Stimulated activated CD4-positive, alpha-beta T cell treated with anti-CD3 and anti-CD28 coated beads, Interleukin-1b, Interleukin-23, amount 100 ng/mL, for 24 hours (primary cell): ENCODE results near the gene TMCO4.
"Not testable (repeated sequence)": the region's sequence is repeated elsewhere in the genome, so short reads cannot be mapped to it uniquely, and the experiment has no call there.

Source experiments
- DNase-seq, 4 experiments: peaks; one replicate each; pipeline ENCODE4 v3.0.0-alpha.2; 2020; ENCODE audit warnings: low read depth in 4 of 4, low spot score in 1 of 4

Gene TMCO4

DNA sequence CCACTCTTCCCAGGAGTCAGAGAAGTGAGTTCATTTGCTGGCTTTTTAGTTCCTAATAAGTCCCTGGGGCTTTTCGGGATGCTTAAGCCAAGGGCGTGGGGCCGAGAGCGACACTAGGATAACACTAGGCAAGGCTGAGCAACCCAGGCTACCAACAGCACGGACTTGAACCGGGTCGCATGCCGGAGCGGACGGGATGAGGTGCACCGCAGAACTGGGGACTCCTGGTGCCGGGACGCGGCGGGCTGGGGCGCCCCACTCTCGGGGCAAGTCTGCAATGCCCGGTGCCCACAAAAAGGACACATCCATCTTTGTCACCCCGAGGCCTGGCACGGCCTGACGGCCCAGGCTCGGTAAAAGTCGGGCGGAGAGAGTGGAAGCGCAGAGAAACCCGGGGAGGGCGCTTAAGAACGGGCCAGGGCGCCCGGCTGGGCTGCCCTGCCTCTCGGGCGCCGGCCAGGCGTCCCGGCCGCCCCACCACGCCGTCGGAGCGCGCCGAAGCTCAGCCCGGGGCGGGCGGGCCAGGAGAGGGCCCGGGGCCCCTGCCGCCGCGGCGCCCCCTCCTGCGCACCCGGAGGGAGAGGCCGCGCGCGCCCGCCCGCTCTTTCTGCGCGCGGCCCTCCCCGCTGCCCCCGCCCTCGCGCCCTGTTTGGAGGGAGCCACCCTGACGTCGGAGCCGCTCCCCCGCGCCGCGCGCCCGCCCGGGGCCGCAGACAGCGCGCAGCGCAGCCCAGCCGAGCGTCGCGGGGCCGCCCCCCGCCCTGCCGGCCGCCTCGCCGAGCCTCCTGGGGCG is 155.9 kb downstream of the TMCO4 start, which contains the start of gene NBL1:
Gene NBL1 (plus strand): TSS at position 710 of the 793 bp plus-strand sequence. CDS start 10,720 bp downstream, outside the sequence.
- DNase-seq, result peak; percentile 47 to 61 (median 52)

DNA sequence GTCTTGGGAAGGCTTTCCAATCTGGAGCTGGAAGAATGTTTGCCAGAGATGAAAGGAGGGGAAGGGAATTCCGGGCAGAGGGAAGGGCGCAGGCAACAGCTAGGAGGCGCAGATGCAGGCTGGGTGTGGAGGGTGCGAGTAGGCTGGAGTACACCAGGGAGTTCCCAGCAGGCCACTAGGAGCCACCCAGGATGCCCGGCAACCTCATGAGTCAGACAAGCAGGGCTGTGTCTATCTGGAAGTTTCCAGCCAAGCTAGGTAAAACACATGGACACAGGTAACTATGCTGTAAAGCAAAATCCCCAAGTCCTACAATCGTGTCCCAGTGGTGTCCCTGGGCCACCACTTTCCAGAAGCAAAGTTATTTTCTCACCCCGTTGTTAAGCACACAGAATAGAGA is 156.6 kb downstream of the TMCO4 start:
- DNase-seq, result no peak

DNA sequence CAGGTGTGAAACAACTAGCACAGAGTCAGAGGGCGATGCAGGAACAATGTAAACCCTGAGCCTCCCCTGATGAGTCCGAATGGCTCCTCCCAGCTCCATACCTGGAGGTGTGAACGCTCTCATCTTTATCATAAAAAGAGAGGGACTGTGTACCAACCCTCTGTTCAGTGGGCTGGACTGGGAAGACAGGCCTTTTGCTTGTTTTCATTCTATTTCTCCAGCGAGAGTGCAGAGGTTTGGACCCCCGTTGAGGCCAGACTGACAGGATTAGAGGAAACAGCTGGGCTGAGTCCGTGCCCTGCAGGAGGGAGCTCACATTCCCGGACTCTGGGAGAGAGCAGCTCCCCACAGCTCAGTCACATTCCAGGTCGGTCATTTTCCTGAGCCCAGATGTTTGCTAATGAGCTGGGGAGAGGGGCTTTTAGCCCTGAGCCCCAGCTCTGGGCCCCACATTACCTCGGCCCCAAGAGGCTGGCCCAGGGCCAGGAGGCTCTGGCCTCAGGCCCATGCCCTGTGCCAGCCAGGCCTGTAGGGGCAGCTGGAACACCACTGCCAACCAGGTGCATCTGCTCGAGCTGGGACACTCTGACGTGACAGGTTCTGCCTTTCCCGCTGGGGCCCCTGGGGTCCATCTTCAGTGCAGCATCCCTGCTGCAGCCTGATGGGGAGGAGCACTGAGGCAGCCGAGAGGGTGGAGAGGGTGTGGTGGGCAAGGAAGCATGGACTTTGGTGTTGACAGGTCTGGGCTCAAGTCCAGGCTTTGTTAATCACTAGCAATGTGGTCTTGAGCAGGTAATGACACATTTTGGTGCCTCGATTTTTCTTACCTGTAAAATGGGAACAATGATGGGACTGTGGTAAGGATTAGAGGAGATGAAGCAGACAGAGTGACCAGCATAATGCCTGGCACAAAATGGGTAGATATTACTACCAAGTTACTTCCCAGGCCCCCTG is 159.1 kb downstream of the TMCO4 start:
- DNase-seq, result no peak

DNA sequence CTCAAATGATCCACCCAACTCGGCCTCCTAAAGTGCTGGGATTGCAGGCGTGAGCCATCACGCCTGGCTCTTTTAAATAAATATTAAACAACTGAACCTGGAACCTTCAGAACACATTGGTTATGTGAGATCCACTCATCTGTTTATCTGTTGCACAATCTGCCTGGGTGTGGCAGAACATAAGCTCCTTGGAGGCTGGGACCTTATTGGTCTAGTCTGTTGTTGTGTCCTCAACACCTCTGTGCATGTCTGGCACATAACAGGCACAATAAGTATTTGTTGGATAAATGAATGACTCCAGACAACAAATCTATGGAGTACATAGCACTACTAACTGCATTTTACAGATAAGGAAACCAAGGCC is 159.7 kb downstream of the TMCO4 start:
- DNase-seq, result no peak

- DNase-seq, result not testable (repeated sequence)
Observed at GRCh38 chr1:19639228-19639627, 160.5 kb downstream of the TMCO4 start.

GRCh38 chr1:19637606-19638005 is 162.1 kb downstream of the TMCO4 start:
- no peak for DNase-seq

GRCh38 chr1:19636749-19637148 is 163.0 kb downstream of the TMCO4 start:
- not testable (repeated sequence) for DNase-seq

DNA sequence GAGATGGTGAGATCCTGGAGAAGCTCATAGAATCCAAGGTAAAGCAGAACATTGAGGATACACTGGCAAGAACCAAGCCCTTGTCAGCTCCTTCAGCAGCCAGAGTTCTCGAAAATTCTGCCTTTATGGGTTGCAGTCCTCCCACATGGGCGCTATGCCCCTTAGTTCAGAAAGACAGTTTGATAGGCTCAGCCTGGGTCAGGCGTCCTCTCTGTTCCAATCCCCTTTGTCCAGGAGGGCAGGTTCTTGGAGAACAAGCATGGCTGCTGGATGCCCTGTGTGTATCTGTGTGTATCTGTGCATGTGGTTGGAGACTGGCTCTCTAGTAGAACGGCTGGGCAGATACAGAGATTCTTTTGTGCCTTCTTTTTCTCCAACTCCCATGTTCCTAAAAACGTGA is 163.7 kb downstream of the TMCO4 start:
- DNase-seq, result no peak

DNA sequence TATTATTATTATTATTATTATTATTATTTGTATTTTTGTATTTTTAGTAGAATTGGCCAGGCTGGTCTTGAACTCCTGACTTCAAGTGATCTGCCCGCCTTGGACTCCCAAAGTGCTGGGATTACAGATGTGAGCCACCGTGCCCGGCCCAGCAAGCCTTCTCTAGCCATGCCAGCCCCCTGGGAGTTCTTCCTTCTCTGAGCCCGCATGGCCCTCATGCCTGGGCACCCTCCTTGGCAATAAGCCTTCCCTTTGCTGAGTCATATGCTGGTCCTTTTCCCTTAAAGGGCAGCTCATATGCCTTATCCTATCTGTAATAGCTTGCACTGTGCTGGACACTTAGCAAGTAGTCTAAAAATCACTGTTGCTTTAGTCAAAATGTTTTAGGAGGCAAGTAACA is 164.1 kb downstream of the TMCO4 start:
- DNase-seq, result no peak

- not testable (repeated sequence) for DNase-seq
Observed at GRCh38 chr1:19635064-19635463, 164.7 kb downstream of the TMCO4 start.

GRCh38 chr1:19633106-19633505 is 166.6 kb downstream of the TMCO4 start:
- no peak for DNase-seq
